Fibroblast of the aortic adventitia (primary cell): ENCODE measurements around the gene SEMA6C. TPM values are rescaled to one million over a fixed set of nuclear protein-coding genes. Genes with fewer than 3 reads are reported as not detected.

Source experiments
- DNase-seq: peaks from one replicate; pipeline ENCODE4 v3.0.0-alpha.2; 2010; ENCODE audit warnings: low read depth
- H3K4me3 ChIP-seq: 2 replicates; pipeline ENCODE4 v1.5.1; 2011; ENCODE audit warnings: low read depth, mild to moderate bottlenecking, control low read depth, low read length, moderate library complexity
- total RNA-seq: library from RNA; depleted of rRNA; stranded (reverse); fragments of >200 nt; gene quantifications from 2 replicates; pipeline ENCODE4 v1.2.3, GENCODE V29; 2012; ENCODE audit warnings: low replicate concordance
- TF ChIP-seq, protein P1 (sequence below): IDR thresholded peaks from 2 replicates; pipeline ENCODE4 v1.5.1; 2011; ENCODE audit warnings: mild to moderate bottlenecking, low read length, control low read depth, inconsistent platforms; ENCODE audit not compliant: insufficient read depth

The SEMA6C gene
- total RNA-seq, 1 donor, result 1.6 TPM

DNA sequence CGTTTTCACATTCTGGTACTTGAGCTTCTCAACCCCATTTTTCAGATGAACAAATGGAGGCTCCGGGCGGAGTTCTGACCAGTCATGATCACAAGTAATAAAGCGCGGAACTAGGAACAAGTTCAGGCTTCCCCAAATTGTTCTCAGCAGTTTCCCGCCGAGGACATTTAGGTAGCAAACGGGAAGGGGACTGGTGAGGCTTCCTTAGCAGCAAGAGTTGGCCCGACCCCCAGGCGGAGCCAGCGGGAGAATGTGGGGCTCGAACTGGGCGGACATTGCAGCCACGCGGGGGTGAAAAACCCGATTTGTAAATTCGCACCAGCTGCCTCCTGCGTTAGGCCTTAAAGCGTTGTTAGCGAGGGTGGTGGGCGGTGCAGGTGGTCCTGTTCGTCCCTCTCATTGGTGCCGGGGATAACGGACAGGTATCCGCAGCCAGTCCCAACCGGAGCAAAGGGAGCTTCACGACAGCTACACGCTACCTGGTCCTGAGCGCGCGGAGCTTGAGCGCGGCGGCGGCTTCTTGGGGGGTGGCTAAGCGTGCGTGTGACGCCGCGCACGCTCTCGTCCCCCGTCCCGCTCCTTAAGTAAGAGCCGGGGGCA, 15.3 kb downstream of the SEMA6C start:
- no peak overlapping the region for H3K4me3 ChIP-seq
- DNase-seq, result peak; percentile 32
- TF ChIP-seq, protein P1, sequence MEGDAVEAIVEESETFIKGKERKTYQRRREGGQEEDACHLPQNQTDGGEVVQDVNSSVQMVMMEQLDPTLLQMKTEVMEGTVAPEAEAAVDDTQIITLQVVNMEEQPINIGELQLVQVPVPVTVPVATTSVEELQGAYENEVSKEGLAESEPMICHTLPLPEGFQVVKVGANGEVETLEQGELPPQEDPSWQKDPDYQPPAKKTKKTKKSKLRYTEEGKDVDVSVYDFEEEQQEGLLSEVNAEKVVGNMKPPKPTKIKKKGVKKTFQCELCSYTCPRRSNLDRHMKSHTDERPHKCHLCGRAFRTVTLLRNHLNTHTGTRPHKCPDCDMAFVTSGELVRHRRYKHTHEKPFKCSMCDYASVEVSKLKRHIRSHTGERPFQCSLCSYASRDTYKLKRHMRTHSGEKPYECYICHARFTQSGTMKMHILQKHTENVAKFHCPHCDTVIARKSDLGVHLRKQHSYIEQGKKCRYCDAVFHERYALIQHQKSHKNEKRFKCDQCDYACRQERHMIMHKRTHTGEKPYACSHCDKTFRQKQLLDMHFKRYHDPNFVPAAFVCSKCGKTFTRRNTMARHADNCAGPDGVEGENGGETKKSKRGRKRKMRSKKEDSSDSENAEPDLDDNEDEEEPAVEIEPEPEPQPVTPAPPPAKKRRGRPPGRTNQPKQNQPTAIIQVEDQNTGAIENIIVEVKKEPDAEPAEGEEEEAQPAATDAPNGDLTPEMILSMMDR, result no peak

DNA sequence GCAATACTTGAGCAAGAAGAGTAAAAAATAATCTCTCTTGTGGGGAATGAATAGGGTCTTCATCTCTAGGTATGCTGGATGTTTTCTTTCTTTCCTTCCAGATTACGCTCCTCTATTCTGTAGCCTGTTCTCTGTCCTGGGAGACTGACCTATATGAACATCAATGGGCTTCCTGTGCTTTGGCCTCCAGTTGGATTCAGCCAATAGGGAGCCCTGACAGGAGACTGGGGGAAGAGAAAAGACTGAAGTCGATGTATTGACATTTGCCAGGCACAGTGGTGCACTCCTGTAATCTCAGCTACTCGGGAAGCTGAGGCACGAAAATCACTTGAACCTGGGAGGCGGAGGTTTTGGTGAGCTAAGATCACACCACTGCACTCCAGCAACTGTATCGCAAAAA, 17.6 kb downstream of the SEMA6C start:
- DNase-seq, result no peak
- TF ChIP-seq, protein P1, result no peak

DNA sequence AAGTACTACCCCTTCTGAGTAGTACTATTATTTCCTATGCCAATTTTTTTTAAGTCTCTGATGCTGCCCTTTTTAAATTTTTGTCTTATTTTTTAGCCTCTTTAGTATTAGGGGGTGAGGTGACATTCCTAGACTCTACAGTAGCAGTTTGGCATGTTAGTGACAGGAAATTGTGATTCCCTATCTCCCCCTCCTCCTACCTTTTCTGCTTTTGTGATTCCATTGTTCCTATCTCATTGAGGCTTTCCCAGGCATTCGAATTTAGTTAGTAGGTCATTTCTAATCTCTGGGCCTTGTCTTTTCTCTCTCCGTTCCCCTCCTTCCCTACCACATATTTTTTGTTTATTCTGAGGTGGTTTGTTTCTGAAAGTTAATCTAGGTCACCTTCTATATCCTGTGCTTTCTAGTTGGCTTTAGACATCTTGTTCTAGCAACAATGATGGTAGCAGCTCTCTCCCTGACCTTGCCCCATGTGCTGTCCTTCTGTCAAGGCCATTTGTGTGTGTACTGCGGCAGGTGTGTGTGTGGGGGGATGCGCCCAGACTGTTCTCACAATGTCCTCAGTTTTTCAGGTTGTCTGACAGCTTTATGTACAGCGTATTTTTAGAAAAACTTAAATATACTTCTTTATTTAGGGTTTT, 21.5 kb downstream of the SEMA6C start:
- DNase-seq, result no peak
- TF ChIP-seq, protein P1, result no peak
- H3K4me3 ChIP-seq, result no peak overlapping the region

More for the DNA sequence above, 17.6 kb downstream of the SEMA6C start:
- H3K4me3 ChIP-seq, result no peak overlapping the region

DNA sequence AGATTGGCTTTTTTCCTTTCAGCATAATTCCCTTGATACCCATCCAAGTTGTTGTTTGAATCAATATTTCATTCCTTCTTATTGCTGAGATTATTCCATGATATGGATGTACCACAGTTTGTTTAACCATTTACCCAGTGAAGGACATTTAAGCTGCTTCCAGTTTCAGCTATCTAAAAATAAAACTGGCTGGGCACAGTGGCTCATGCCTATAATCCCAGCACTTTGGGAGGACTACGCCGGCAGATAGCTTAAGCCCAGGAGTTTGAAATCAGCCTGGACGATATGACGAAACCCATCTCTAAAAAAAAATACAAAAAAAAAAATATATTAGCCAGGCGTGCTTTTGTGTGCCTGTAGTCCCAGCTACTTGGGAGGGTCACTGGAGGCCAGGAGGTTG, 32.6 kb downstream of the SEMA6C start:
- DNase-seq, result no peak
- H3K4me3 ChIP-seq, result no peak overlapping the region
- TF ChIP-seq, protein P1, result no peak

DNA sequence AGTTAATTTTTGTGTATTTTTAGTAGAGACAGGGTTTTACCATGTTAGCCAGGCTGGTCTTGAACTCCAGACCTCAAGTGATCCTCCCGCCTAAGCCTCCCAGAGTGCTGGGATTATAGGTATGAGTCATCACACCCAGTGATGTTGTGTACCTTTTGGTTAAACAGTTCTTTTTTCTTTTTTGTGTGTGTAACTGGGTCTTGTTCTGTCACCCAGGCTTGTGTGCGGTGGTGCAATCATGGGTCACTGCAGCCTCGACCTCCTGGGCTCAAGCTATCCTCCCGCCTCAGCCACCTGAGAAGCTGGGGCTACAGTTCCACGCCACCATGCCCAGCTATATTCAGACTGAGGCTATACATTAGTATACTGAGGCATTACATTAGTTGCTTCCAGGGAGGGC, 38.1 kb downstream of the SEMA6C start:
- DNase-seq, result no peak
- H3K4me3 ChIP-seq, result no peak overlapping the region
- TF ChIP-seq, protein P1, result no peak

DNA sequence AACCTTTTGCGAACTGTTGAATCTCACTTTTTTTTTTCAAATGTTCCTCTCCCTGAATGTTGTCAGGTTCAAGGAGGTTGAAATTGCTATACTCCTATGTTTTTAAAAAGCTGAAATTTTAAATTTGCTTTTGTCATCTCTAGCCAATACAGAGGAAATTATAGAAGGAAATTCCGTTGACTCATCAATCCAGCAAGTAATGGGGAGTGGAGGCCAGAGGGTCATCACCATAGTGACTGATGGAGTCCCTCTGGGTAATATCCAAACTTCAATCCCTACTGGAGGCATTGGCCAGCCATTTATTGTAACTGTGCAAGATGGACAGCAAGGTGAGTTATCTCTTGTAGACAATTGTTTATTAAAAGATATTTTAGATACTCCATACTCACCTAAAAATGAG, 39.5 kb downstream of the SEMA6C start:
- peak; percentile 15 for DNase-seq
- H3K4me3 ChIP-seq, result no peak overlapping the region
- TF ChIP-seq, protein P1, result no peak
